Measurements from ENCODE around the gene MBL2. TPM values are rescaled to one million over a fixed set of nuclear protein-coding genes. Genes with fewer than 3 reads are reported as not detected.

The MBL2 gene
- polyA plus RNA-seq, 1 donor (not counting 4 experiments of a cell fraction or from before 2014, with no cell fraction given) = not detected

DNA sequence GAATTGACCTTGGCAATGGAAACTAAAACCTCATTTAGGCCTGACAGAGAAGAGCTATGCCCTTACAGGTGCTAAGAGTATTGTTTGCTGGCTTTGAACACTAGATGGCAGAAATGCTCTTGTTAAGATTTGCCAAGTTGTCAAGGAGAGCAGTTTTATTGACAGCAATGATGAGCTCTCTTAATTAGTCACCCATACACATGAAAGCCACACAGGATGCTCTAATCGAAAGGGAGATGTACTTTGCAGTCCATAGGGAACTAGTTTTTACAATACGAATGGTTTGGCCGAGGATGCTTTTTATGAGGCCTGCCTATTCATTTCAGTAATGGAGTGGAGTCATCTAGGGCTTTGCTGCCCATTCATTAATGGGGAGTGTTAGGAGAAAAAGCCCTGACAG lies 45.4 kb upstream of the MBL2 start:
- H3K27ac ChIP-seq (ENCODE audit: control insufficient read depth, insufficient read depth, low read length) = no peak overlapping the region
- TF ChIP-seq EZH2 (IDR thresholded peaks at IDR 0.05; ENCODE audit: low read length) (no peak), CTCF (optimal IDR thresholded peaks at IDR 0.05 in 1 of 3, IDR thresholded peaks at IDR 0.05 in 1 of 3, conservative IDR thresholded peaks at IDR 0.05 in 1 of 3; ENCODE audit: extremely low read depth in 1 of 3, insufficient read depth in 2 of 3, low read length in 3 of 3) (peak; percentile 46 to 76 (median 48))
- dilution Hi-C loops (cut with MboI; ENCODE audit: extremely low pct_ligation_motif_present, low sequenced_read_pairs) = no loop called here

DNA sequence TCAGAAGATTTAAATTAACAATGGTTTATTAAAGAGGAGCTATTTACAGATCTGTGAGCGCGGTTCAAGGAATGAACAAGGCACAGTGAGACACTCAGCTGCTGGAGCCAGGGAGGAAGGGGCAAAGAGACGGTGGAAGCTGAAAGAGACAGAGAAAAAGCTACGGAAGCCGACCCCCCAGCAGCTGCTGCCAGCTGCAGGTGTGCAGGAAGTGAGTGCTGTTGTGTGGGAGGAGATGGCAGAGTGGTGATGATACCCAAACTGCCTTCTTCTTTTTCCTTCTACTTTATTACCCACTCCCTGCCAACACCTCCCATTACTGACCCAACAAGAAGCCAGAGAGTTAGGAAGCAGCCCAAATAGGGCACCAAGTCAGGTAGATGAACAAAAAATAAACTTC lies 41.9 kb upstream of the MBL2 start:
- H3K4me1 ChIP-seq (ENCODE audit: control insufficient read depth, extremely low read depth, insufficient read depth, low read length) = peaks cover 2% of the 10 kb centered on the region
- no peaks in the 10 kb centered on the region for H3K27me3 ChIP-seq (ENCODE audit: control insufficient read depth, extremely low read depth, insufficient read depth, low read length)
- H3K4me2 ChIP-seq (ENCODE audit: control insufficient read depth, extremely low read depth, insufficient read depth, low read depth, low read length) = no peak overlapping the region
- dilution Hi-C loops (cut with MboI; ENCODE audit: extremely low pct_ligation_motif_present, low sequenced_read_pairs) = no loop called here
- H3K4me3 ChIP-seq (ENCODE audit: control insufficient read depth in 2 of 3, extremely low read depth in 1 of 3, insufficient read depth in 2 of 3, low read depth in 1 of 3, low read length in 3 of 3) = no peak overlapping the region
- no peaks in the 10 kb centered on the region for H3K9me3 ChIP-seq (ENCODE audit: control insufficient read depth, low read depth, low read length)
- DNase-seq (ENCODE audit: low read depth, low spot score) (no peak), FAIRE-seq (no peak)
- no peaks in the 10 kb centered on the region for H3K36me3 ChIP-seq (ENCODE audit: control insufficient read depth in 2 of 2, extremely low read depth in 1 of 2, insufficient read depth in 2 of 2, low read length in 2 of 2)
- no peaks in the 10 kb centered on the region for H4K20me1 ChIP-seq (ENCODE audit: control insufficient read depth, extremely low read depth, insufficient read depth, low read length)
- TF ChIP-seq EZH2 (IDR thresholded peaks at IDR 0.05; ENCODE audit: low read length) = no peak
- no peak for TF ChIP-seq CTCF (optimal IDR thresholded peaks at IDR 0.05 in 1 of 3, IDR thresholded peaks at IDR 0.05 in 1 of 3, conservative IDR thresholded peaks at IDR 0.05 in 1 of 3; ENCODE audit: extremely low read depth in 1 of 3, insufficient read depth in 2 of 3, low read length in 3 of 3)
- no peak overlapping the region for H3K9ac ChIP-seq (ENCODE audit: control insufficient read depth, extremely low read depth, insufficient read depth, low read length)
- H3K79me2 ChIP-seq (ENCODE audit: control insufficient read depth, insufficient read depth, low read length) = no peaks in the 10 kb centered on the region
- H2AFZ ChIP-seq (ENCODE audit: control insufficient read depth, low read length) = no peak overlapping the region
- no peak overlapping the region for H3K27ac ChIP-seq (ENCODE audit: control insufficient read depth, insufficient read depth, low read length)
- no peaks in the 10 kb centered on the region for H3K9me1 ChIP-seq (ENCODE audit: control insufficient read depth, extremely low read depth, insufficient read depth, low read length)

More for the DNA sequence above, 45.4 kb upstream of the MBL2 start:
- no peaks in the 10 kb centered on the region for H4K20me1 ChIP-seq (ENCODE audit: control insufficient read depth, extremely low read depth, insufficient read depth, low read length)
- no peak overlapping the region for H3K4me2 ChIP-seq (ENCODE audit: control insufficient read depth, extremely low read depth, insufficient read depth, low read depth, low read length)
- DNase-seq (ENCODE audit: low read depth, low spot score) (peak; percentile 62), FAIRE-seq (peak; percentile 95)
- no peaks in the 10 kb centered on the region for H3K9me1 ChIP-seq (ENCODE audit: control insufficient read depth, extremely low read depth, insufficient read depth, low read length)
- H3K9ac ChIP-seq (ENCODE audit: control insufficient read depth, extremely low read depth, insufficient read depth, low read length) = no peak overlapping the region
- H3K4me3 ChIP-seq (ENCODE audit: control insufficient read depth in 2 of 3, extremely low read depth in 1 of 3, insufficient read depth in 2 of 3, low read depth in 1 of 3, low read length in 3 of 3) = no peak overlapping the region
- peaks cover 2% of the 10 kb centered on the region for H3K4me1 ChIP-seq (ENCODE audit: control insufficient read depth, extremely low read depth, insufficient read depth, low read length)
- no peak overlapping the region for H2AFZ ChIP-seq (ENCODE audit: control insufficient read depth, low read length)
- H3K36me3 ChIP-seq (ENCODE audit: control insufficient read depth in 2 of 2, extremely low read depth in 1 of 2, insufficient read depth in 2 of 2, low read length in 2 of 2) = no peaks in the 10 kb centered on the region
- no peaks in the 10 kb centered on the region for H3K9me3 ChIP-seq (ENCODE audit: control insufficient read depth, low read depth, low read length)
- no peaks in the 10 kb centered on the region for H3K27me3 ChIP-seq (ENCODE audit: control insufficient read depth, extremely low read depth, insufficient read depth, low read length)
- H3K79me2 ChIP-seq (ENCODE audit: control insufficient read depth, insufficient read depth, low read length) = no peaks in the 10 kb centered on the region
